ENCODE results near the gene MACROD2. TPM values are rescaled to one million over a fixed set of nuclear protein-coding genes. Genes with fewer than 3 reads are reported as not detected.

The MACROD2 gene
- polyA plus RNA-seq, 2 of the 4 experiments (the other 2 are of a cell fraction), result 0.96 to 1.3 TPM

DNA sequence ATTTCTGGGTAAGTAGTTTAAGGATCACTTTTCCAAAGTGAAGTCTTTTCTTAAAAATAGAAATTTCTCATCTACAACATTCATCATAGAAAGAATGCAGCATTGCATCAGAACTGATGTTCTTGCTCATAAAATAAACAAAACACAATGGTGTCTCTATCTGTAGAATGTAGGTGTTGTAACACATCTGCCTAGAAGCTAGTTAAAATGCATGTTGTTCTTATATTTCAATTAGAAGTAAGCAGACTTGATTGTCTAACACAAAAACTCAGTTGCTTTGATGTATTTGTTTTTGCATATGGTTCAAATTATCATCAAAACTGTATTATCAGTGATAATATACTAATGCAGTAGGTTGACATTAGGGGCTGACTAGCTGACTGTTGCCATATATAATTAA, 996.8 kb downstream of the MACROD2 start (continued):
- no peak for TF ChIP-seq ESRRA (IDR thresholded peaks at IDR 0.05; ENCODE audit: borderline replicate concordance, low read length)
- no peak for TF ChIP-seq MYC (IDR thresholded peaks at IDR 0.05; ENCODE audit: borderline replicate concordance, low read length)
- peak; percentile 80 for TF ChIP-seq JUNB (IDR thresholded peaks at IDR 0.05)
- TF ChIP-seq PHF8 (IDR thresholded peaks at IDR 0.05; ENCODE audit: borderline replicate concordance, low read depth), result no peak

DNA sequence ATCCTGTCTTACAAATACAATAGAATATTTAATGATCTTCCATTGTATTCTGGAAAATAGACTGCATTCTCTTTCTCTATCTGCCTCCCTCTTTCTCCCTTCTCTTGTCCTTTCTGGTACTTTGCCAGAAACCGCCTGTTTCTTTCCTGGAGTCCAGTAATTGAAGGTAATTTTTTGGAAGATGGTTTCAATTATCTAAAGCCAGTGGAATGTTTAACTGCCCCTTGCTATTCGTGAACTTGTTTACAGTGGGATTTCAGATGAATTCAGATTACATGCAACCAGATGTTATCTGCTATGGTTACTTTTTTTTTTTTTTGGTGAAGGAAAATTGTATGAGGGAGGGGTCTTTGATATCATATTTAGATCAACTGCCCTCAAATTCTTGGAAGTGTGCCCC, 997.6 kb downstream of the MACROD2 start:
- H3K27ac ChIP-seq, result peak overlapping the region; percentile 55 to 68; a peak in 5 of 6 replicates
- ATAC-seq (no peak), FAIRE-seq (peak; percentile 13), DNase-seq (ENCODE audit: low read depth in 1 of 2, low spot score in 1 of 2) (no peak)
- peaks cover 24% of the 10 kb centered on the region for H3K9me3 ChIP-seq
- ChIA-PET POLR2A (no interaction called here), CTCF (no interaction called here)
- peak overlapping the region; percentile 39; the same call in 2 of the 3 replicates for H3K4me2 ChIP-seq
- WGBS (ENCODE audit: missing lambda C conversion rate), result 38% methylated on average over 2 of the region's 2 CpGs
- peak; percentile 79 for TF ChIP-seq GATA3 (IDR thresholded peaks at IDR 0.05; ENCODE audit: borderline replicate concordance)
- no peak for TF ChIP-seq JUN (IDR thresholded peaks at IDR 0.05)
- no peak overlapping the region for H3K4me3 ChIP-seq
- H3K4me1 ChIP-seq, result peaks cover 37% of the 10 kb centered on the region

DNA sequence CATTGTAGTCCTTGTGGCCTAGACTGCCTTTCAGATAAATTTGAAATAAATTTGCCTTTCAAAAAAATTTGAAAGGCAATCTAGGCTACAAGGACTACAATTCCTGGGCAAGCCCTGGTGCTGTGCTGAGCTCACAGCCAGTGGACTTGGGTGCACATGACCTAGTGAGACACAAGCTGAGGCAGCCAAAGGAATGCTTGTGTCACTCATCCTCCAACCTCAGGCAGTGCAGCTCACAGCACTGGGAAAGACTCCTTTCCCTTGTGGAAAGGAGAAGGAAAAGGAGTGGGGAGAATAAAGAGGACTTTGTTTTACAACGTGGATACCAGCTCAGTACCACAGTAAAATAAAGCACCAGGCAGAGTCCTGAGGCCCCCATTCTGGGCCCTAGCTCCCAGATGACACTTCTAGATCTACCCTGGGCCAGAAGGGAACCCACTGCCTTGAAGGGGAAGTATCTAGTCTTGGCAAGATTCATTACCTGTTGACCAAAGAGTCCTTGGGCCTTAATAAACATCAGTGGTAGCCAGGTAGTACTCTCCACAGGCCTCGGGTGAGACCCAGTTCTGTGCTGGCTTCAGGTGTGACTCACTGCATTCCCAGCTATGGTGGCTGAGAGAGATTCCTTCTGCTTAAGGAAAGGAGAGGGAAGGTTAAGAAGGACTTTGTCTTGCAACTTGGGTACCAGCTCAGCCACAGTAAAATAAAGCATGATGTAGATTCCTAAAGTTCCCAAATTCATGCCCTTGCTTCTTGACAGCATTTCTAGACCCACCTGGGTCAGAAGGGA, 1001.8 kb downstream of the MACROD2 start:
- TF ChIP-seq FOXS1 (CRISPR knock-in tag; IDR thresholded peaks at IDR 0.05), result no peak
- no peak for TF ChIP-seq ZSCAN20 (CRISPR knock-in tag; IDR thresholded peaks at IDR 0.05)
- no peak for TF ChIP-seq PHF8 (IDR thresholded peaks at IDR 0.05; ENCODE audit: borderline replicate concordance, low read depth)
- TF ChIP-seq RAD21 (conservative IDR thresholded peaks at IDR 0.05 in 1 of 2, IDR thresholded peaks at IDR 0.05 in 1 of 2), result no peak
- TF ChIP-seq, protein P1, sequence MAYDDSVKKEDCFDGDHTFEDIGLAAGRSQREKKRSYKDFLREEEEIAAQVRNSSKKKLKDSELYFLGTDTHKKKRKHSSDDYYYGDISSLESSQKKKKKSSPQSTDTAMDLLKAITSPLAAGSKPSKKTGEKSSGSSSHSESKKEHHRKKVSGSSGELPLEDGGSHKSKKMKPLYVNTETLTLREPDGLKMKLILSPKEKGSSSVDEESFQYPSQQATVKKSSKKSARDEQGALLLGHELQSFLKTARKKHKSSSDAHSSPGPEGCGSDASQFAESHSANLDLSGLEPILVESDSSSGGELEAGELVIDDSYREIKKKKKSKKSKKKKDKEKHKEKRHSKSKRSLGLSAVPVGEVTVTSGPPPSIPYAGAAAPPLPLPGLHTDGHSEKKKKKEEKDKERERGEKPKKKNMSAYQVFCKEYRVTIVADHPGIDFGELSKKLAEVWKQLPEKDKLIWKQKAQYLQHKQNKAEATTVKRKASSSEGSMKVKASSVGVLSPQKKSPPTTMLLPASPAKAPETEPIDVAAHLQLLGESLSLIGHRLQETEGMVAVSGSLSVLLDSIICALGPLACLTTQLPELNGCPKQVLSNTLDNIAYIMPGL (CRISPR knock-in tag; IDR thresholded peaks at IDR 0.05; ENCODE audit: borderline replicate concordance), result no peak
- no peak for TF ChIP-seq POLR2AphosphoS2 (conservative IDR thresholded peaks at IDR 0.05; ENCODE audit: low read length)
- no peak for TF ChIP-seq EHF (CRISPR knock-in tag; IDR thresholded peaks at IDR 0.05)
- no peak for TF ChIP-seq BHLHE40 (IDR thresholded peaks at IDR 0.05; ENCODE audit: low read depth, low read length)
- no peak for TF ChIP-seq CEBPB (IDR thresholded peaks at IDR 0.05)
- no peak for TF ChIP-seq MAZ (IDR thresholded peaks at IDR 0.05; ENCODE audit: borderline replicate concordance, low read depth, low read length)
- no peak for TF ChIP-seq SMC3 (IDR thresholded peaks at IDR 0.05)
- no peak for TF ChIP-seq RNF2 (IDR thresholded peaks at IDR 0.05; ENCODE audit: borderline replicate concordance, low read depth)
- ChIA-PET POLR2A (no interaction called here), CTCF (interaction anchor here (0.6 kb wide), 1 partner anchor 24 kb away, joined by 3 read pairs; no protein-coding TSS in a partner anchor)
- no peak for DNase-seq (ENCODE audit: low read depth in 1 of 2, low spot score in 1 of 2)
- ATAC-seq, result peak; percentile 24 to 53; a peak in 4 of 6 replicates
- H3K27ac ChIP-seq, result peak overlapping the region; percentile 32 to 76; a peak in 5 of 6 replicates
- FAIRE-seq, result no peak
- WGBS (ENCODE audit: missing lambda C conversion rate), result 49% methylated on average over 2 of the region's 2 CpGs
- H3K4me1 ChIP-seq, result peaks cover 21% of the 10 kb centered on the region
- H3K4me2 ChIP-seq, result no peak overlapping the region
- H3K9me3 ChIP-seq, result peaks cover 31% of the 10 kb centered on the region
- H3K4me3 ChIP-seq, result no peak overlapping the region

DNA sequence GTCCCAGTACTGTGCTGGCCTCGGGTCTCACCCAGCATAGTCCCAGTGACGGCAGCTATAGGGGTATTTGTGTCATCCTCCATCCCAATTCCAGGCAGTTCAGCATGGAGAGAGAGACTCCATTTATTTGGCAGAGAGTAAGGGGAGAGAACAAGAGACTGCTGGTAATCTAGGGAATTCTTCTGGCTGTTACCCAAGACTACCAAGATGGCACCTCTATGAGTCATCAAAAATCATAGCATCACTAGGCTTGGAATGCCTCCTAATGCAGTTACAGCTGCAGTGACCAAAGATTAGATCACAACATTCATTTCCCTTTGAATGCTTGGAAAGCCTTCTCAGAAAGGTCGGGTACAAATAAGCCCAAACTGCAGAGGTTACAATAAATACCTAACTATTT, 1002.5 kb downstream of the MACROD2 start:
- peak in 1 of 2 experiments; percentile 73 for DNase-seq (ENCODE audit: low read depth in 1 of 2, low spot score in 1 of 2)
- POLR2A ChIA-PET, result no interaction called here
- FAIRE-seq, result peak; percentile 86
- peak; percentile 52; the same call in 1 of the 2 replicates for TF ChIP-seq GATA3 (IDR thresholded peaks at IDR 0.05; ENCODE audit: borderline replicate concordance)
- TF ChIP-seq RAD21 (conservative IDR thresholded peaks at IDR 0.05 in 1 of 2, IDR thresholded peaks at IDR 0.05 in 1 of 2), result peak in 1 of 2 experiments; percentile 3; a peak in 1 of 5 replicates
- TF ChIP-seq, protein P2, sequence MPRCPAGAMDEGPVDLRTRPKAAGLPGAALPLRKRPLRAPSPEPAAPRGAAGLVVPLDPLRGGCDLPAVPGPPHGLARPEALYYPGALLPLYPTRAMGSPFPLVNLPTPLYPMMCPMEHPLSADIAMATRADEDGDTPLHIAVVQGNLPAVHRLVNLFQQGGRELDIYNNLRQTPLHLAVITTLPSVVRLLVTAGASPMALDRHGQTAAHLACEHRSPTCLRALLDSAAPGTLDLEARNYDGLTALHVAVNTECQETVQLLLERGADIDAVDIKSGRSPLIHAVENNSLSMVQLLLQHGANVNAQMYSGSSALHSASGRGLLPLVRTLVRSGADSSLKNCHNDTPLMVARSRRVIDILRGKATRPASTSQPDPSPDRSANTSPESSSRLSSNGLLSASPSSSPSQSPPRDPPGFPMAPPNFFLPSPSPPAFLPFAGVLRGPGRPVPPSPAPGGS (IDR thresholded peaks at IDR 0.05), result 0 out of 3 replicates have a peak, but pooled peaks have one; percentile 24
- TF ChIP-seq CEBPB (IDR thresholded peaks at IDR 0.05), result peak in 1 of 2 experiments; percentile 54; a peak in 2 of 4 replicates
- TF ChIP-seq, protein P1 (CRISPR knock-in tag; IDR thresholded peaks at IDR 0.05; ENCODE audit: borderline replicate concordance), result no peak
- TF ChIP-seq NR3C1 (IDR thresholded peaks at IDR 0.05), result no peak
- TF ChIP-seq FOSL2 (IDR thresholded peaks at IDR 0.05), result peak; percentile 70
- peak; percentile 95 for TF ChIP-seq FOSL2 (CRISPR knock-in tag; IDR thresholded peaks at IDR 0.05)
- peak; percentile 28; the same call in 1 of the 2 replicates for TF ChIP-seq JUNB (IDR thresholded peaks at IDR 0.05)
- Histone ChIP-seq H3K9me3 (peaks cover 31% of the 10 kb centered on the region), H3K27ac (peak overlapping the region; percentile 32 to 76; a peak in 4 of 6 replicates), H3K4me3 (no peak overlapping the region), H3K4me1 (peaks cover 14% of the 10 kb centered on the region), H3K4me2 (no peak overlapping the region)
- WGBS (ENCODE audit: missing lambda C conversion rate), result 27% methylated on average over 3 of the region's 3 CpGs
- peak; percentile 56 to 81; a peak in 5 of 6 replicates for ATAC-seq
- CTCF ChIA-PET, result no interaction called here

Data from A549 (cell line).